ENCODE measurements around the gene PHRF1. TPM values are rescaled to one million over a fixed set of nuclear protein-coding genes. Genes with fewer than 3 reads are reported as not detected.
A peak's percentile ranks its signal among the peaks of the same experiment; 100 is the strongest.

The PHRF1 gene
- total and polyA plus RNA-seq, 9 of the 15 experiments (the other 6 are each of a cell fraction or from before 2014, with no cell fraction given), result 0.07 to 37.2 (median 7.7) TPM

DNA sequence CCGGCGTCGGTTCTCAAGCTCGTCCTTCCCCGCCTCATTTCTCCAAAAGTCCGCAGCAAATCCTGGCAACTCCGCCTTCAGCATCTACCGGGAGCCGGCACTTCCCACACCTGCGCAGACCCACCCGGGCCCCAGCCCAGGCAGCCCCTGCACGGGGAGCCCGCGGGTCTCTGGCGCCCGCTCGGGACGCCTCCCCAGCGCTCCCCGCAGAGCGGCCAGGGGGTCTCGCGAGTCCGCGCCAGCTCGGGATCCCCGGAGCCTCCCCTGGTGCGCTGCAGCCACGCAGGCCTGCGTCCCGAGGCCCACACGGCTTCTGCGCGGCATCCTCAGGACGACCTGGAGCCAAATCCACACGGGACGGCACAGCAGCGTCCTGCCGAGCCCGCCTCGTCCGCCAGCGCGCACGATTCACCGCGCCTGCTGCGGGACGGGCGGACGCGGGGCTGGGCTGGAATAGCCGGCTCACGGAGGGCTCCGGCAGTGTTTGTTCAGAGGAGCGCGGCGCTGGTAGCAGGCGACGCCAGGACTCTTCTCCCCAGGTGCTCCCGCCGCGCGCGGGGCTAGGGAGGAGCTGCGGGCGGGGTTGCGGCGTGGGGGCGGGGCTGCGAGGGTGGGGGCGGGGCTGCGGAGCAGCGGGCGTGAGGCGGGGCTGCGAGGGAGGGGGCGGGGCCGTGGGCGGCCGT is 816 bp upstream of the PHRF1 start (continued):
- TF ChIP-seq MXD1 (CRISPR knock-in tag; IDR thresholded peaks at IDR 0.05; ENCODE audit: borderline replicate concordance, poor library complexity, severe bottlenecking) (no peak), NONO (IDR thresholded peaks at IDR 0.05; ENCODE audit: low read depth in 2 of 2, low read length in 1 of 2) (peak in 1 of 2 experiments; percentile 47; a peak in 1 of 4 replicates), HDAC3 (IDR thresholded peaks at IDR 0.05; ENCODE audit: borderline replicate concordance, partially characterized antibody) (no peak), TFAP4 (CRISPR knock-in tag; IDR thresholded peaks at IDR 0.05; ENCODE audit: borderline replicate concordance) (no peak), E2F3 (CRISPR knock-in tag; IDR thresholded peaks at IDR 0.05) (no peak), ZNF121 (CRISPR knock-in tag; conservative IDR thresholded peaks at IDR 0.05) (no peak), IFI16 (CRISPR knock-in tag; IDR thresholded peaks at IDR 0.05) (no peak), THRA (IDR thresholded peaks at IDR 0.05) (no peak), HOXB6 (CRISPR knock-in tag; IDR thresholded peaks at IDR 0.05; ENCODE audit: borderline replicate concordance) (no peak), MEF2D (tag; conservative IDR thresholded peaks at IDR 0.05; ENCODE audit: low read depth) (no peak), PHF20 (IDR thresholded peaks at IDR 0.05; ENCODE audit: partially characterized antibody) (peak; percentile 54), GATAD2B (IDR thresholded peaks at IDR 0.05; ENCODE audit: borderline replicate concordance) (no peak), ZBTB9 (CRISPR knock-in tag; IDR thresholded peaks at IDR 0.05) (peak; percentile 67; the same call in 1 of the 2 replicates), SIN3B (IDR thresholded peaks at IDR 0.05; ENCODE audit: low read depth) (no peak), HMGN3 (IDR thresholded peaks at IDR 0.05; ENCODE audit: borderline replicate concordance, extremely low read depth, insufficient read length, low read depth, low read length) (peak; percentile 9), HNRNPK (IDR thresholded peaks at IDR 0.05; ENCODE audit: low read depth, low read length, poor library complexity, severe bottlenecking) (peak; percentile 3), ARID3A (IDR thresholded peaks at IDR 0.05; ENCODE audit: borderline replicate concordance, low read depth, low read length) (no peak), SMARCB1 (IDR thresholded peaks at IDR 0.05; ENCODE audit: insufficient read length, low read depth) (no peak), ZNF224 (CRISPR knock-in tag; IDR thresholded peaks at IDR 0.05) (no peak), CBX1 (IDR thresholded peaks at IDR 0.05; ENCODE audit: low read depth) (no peak)

All from K562 (cell line).